Right kidney (tissue), 1 donor: ENCODE measurements around the gene SIAH1.
"Not testable (repeated sequence)": the region's sequence is repeated elsewhere in the genome, so short reads cannot be mapped to it uniquely, and the experiment has no call there.

Experiments used
- DNase-seq: peaks from one replicate; pipeline ENCODE4 v3.0.0-alpha.2; 2016

Gene SIAH1

GRCh38 chr16:48395375-48395774 is 10.2 kb upstream of the SIAH1 start:
- no peak for DNase-seq

GRCh38 chr16:48394355-48394703 is 9.1 kb upstream of the SIAH1 start:
- no peak for DNase-seq

GRCh38 chr16:48393485-48394354 is 8.5 kb upstream of the SIAH1 start:
- no peak for DNase-seq

- no peak for DNase-seq
Measured at GRCh38 chr16:48392407-48392806, 7.2 kb upstream of the SIAH1 start.

GRCh38 chr16:48386559-48387312 is 1.5 kb upstream of the SIAH1 start:
- no peak for DNase-seq

GRCh38 chr16:48384520-48385252 is 527 bp downstream of the SIAH1 start:
- peak; percentile 84 for DNase-seq

- DNase-seq = no peak
Measured at GRCh38 chr16:48383877-48384519, 1.2 kb downstream of the SIAH1 start.

- no peak for DNase-seq
Measured at GRCh38 chr16:48383009-48383876, 2.0 kb downstream of the SIAH1 start.

GRCh38 chr16:48382131-48382530 is 3.1 kb downstream of the SIAH1 start:
- DNase-seq = no peak

- no peak for DNase-seq
Measured at GRCh38 chr16:48381201-48381600, 4.0 kb downstream of the SIAH1 start.

- no peak for DNase-seq
Measured at GRCh38 chr16:48378836-48379235, 6.4 kb downstream of the SIAH1 start.

GRCh38 chr16:48378276-48378675 is 6.9 kb downstream of the SIAH1 start:
- DNase-seq = no peak

GRCh38 chr16:48377301-48377700 is 7.9 kb downstream of the SIAH1 start:
- DNase-seq = not testable (repeated sequence)

- DNase-seq = no peak
Measured at GRCh38 chr16:48374255-48374654, 11.0 kb downstream of the SIAH1 start.

- DNase-seq = no peak
Measured at GRCh38 chr16:48373258-48374029, 11.8 kb downstream of the SIAH1 start.

GRCh38 chr16:48372744-48373143 is 12.5 kb downstream of the SIAH1 start:
- DNase-seq = no peak

- no peak for DNase-seq
Measured at GRCh38 chr16:48371393-48371780, 13.8 kb downstream of the SIAH1 start.

GRCh38 chr16:48370668-48371392 is 14.4 kb downstream of the SIAH1 start:
- DNase-seq = not testable (repeated sequence)

GRCh38 chr16:48370229-48370628 is 15.0 kb downstream of the SIAH1 start:
- DNase-seq = no peak

- no peak for DNase-seq
Measured at GRCh38 chr16:48369765-48370164, 15.4 kb downstream of the SIAH1 start.
